B cell (primary cell): Measurements from ENCODE around the gene MPPE1.

ENCODE experiments used
- EZH2 ChIP-seq: IDR thresholded peaks from 2 replicates; pipeline ENCODE4 v1.6.1; 2012; ENCODE audit warnings: borderline replicate concordance, low read depth, mild to moderate bottlenecking, moderate library complexity, low read length; ENCODE audit not compliant: insufficient read depth, poor library complexity, severe bottlenecking
- TF ChIP-seq, protein P1 (sequence below): fragments of 200-600 bp; IDR thresholded peaks from one replicate; pipeline ENCODE4 v1.8.0; 2022; ENCODE audit warnings: antibody characterized with exemption, mild to moderate bottlenecking

DNA sequence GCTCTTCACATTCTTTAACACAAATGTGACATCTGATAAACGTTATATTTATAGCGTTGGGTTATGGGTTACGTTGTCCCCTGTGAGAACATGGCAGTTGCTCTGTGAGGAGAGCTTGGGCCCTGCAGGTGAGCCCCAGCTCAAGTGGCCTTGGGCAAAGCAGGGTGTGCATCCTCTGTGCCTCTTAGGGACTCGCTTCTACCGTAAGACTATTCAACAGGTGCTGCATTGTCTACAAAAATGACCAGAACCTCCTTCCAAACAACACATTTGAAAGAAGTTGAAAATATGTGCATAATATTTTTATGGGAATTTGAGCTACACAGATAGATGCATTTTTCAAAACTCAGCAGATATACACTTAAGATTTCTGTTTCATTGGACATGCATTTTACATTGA is 73.3 kb downstream of the MPPE1 start:
- TF ChIP-seq, protein P1, sequence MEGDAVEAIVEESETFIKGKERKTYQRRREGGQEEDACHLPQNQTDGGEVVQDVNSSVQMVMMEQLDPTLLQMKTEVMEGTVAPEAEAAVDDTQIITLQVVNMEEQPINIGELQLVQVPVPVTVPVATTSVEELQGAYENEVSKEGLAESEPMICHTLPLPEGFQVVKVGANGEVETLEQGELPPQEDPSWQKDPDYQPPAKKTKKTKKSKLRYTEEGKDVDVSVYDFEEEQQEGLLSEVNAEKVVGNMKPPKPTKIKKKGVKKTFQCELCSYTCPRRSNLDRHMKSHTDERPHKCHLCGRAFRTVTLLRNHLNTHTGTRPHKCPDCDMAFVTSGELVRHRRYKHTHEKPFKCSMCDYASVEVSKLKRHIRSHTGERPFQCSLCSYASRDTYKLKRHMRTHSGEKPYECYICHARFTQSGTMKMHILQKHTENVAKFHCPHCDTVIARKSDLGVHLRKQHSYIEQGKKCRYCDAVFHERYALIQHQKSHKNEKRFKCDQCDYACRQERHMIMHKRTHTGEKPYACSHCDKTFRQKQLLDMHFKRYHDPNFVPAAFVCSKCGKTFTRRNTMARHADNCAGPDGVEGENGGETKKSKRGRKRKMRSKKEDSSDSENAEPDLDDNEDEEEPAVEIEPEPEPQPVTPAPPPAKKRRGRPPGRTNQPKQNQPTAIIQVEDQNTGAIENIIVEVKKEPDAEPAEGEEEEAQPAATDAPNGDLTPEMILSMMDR: no peak
- TF ChIP-seq EZH2: no peak
